ENCODE data around the gene ROR2.

DNA sequence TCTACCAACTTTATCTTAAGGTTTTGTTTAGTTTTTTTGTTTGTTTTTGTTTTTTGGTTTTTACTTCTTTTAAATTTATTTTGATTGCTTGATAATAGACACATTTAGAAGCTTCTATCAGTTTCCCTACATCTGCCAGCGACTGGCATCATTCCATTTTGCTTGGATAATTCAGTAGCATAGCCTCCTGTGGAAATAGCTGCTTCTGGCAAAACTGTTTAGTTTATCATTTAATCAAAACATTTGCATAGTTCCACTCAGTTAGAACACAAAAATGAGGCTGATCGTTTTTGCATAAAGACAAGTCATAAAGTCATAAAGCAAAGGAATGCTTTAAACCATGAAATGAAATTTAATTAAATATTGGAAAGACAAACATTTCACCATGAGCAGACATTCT, 392.7 kb downstream of the ROR2 start:
- TF ChIP-seq POLR2A (IDR thresholded peaks at IDR 0.05; ENCODE audit: low read length) = no peak
- no peak for TF ChIP-seq GATA1 (IDR thresholded peaks at IDR 0.05; ENCODE audit: low read depth, low read length)
